ENCODE measurements around the gene TEKTIP1. TPM values are rescaled to one million over a fixed set of nuclear protein-coding genes. Genes with fewer than 3 reads are reported as not detected.
"Not testable (repeated sequence)": the region's sequence is repeated elsewhere in the genome, so short reads cannot be mapped to it uniquely, and the experiment has no call there.

TEKTIP1 gene
- total RNA-seq, 1 donor: not detected

DNA sequence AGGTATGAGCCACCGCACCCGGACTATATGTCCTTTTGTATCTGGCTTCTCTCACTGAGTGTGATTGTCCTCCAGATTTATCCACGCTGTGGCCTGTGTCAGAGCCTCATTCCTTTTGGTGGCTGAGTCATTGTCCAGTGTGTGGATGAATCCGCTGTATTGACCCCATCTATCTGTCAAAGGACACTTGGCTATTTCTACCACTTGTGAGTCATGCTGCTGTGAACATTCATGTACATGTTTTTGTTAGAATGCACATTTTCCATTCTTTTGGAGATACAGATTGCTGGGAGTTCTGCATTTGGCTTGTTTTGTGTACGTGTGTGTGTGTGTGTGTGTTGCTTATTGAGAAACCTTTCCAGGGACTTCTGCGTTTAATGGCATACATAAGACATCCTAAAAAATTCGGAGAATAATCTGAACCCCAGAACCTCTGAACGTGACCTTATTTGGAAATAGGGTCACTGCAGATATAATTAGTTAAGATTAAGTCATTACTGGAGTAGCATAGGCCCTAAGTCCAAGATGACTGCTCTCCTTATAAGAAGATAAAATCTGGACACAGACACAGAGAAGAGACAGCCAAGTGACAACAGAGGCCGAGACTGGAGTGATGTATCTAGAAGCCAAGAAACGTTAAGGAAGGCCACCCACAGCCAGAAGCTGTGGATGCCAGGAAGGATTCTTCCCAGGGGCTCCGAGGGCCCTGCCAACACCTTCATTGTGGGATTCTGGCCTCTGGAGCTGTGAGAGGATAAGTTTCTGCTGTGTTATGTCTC is 41.4 kb downstream of the TEKTIP1 start:
- TF ChIP-seq CTCF (IDR thresholded peaks at IDR 0.05; ENCODE audit: insufficient read depth, low read depth, low read length): no peak
- DNase-seq (ENCODE audit: low read depth): peak; percentile 94
- H3K4me3 ChIP-seq (ENCODE audit: low read depth, low read length): no peak overlapping the region

GRCh38 chr19:3581792-3582191 is 42.8 kb downstream of the TEKTIP1 start:
- H3K4me3 ChIP-seq (ENCODE audit: low read depth, low read length); DNase-seq (ENCODE audit: low read depth): not testable (repeated sequence)

GRCh38 chr19:3584036-3584802 is 45.2 kb downstream of the TEKTIP1 start:
- H3K4me3 ChIP-seq (ENCODE audit: low read depth, low read length); DNase-seq (ENCODE audit: low read depth): not testable (repeated sequence)

GRCh38 chr19:3585301-3586126 is 46.5 kb downstream of the TEKTIP1 start, which contains the start of gene GIPC3:
Gene GIPC3 (plus strand): TSS chr19:3585478. CDS start chr19:3585598, 120 bp downstream.
- peak within 1 kb of the TSS; percentile 61 for H3K4me3 ChIP-seq (ENCODE audit: low read depth, low read length)
- no peak for TF ChIP-seq CTCF (IDR thresholded peaks at IDR 0.05; ENCODE audit: insufficient read depth, low read depth, low read length)
- DNase-seq (ENCODE audit: low read depth): no peak

- DNase-seq (ENCODE audit: low read depth): no peak
- TF ChIP-seq CTCF (IDR thresholded peaks at IDR 0.05; ENCODE audit: insufficient read depth, low read depth, low read length): peak; percentile 63
- H3K4me3 ChIP-seq (ENCODE audit: low read depth, low read length): peak overlapping the region; percentile 61
Observed at GRCh38 chr19:3586127-3586626, 47.2 kb downstream of the TEKTIP1 start.

DNA sequence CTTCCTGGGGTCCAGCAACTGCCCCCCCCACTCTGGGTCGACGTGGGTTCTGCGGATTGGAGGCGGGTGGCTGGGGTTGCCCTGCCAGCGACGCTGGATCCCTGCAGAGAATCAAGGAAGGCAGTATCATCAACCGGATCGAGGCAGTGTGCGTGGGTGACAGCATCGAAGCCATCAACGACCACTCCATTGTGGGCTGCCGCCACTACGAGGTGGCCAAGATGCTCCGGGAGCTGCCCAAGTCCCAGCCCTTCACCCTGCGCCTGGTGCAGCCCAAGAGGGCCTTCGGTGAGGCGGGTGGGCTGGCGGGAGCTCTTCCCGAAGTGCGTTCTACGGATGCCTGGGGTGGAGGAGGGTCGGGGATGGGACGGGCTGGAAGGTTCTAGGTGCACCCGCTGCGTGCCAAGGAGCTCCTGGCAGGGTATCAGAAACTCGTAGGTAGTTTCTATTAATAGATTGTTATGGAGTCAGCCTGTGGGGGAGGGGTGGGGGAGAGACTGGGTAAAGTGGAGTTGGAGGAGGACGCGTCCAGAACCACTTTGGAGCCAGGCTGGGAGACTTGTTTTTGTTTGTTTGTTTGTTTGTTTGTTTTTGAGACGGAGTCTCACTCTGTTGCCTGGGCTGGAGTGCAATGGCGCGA is 47.9 kb downstream of the TEKTIP1 start:
- H3K4me3 ChIP-seq (ENCODE audit: low read depth, low read length): no peak overlapping the region
- DNase-seq (ENCODE audit: low read depth): no peak
- TF ChIP-seq CTCF (IDR thresholded peaks at IDR 0.05; ENCODE audit: insufficient read depth, low read depth, low read length): no peak

GRCh38 chr19:3589439-3589838 is 50.5 kb downstream of the TEKTIP1 start:
- no peak for TF ChIP-seq CTCF (IDR thresholded peaks at IDR 0.05; ENCODE audit: insufficient read depth, low read depth, low read length)
- DNase-seq (ENCODE audit: low read depth): no peak
- H3K4me3 ChIP-seq (ENCODE audit: low read depth, low read length): no peak overlapping the region
